Left forelimb (tissue), 1 donor: ENCODE results near the gene ALDH1B1.
"Not testable (repeated sequence)": the region's sequence is repeated elsewhere in the genome, so short reads cannot be mapped to it uniquely, and the experiment has no call there.

Experiments used
- DNase-seq: peaks from one replicate; pipeline ENCODE4 v3.0.0-alpha.2; 2018; ENCODE audit warnings: low spot score

The ALDH1B1 gene

GRCh38 chr9:38387066-38387465 lies 5.4 kb upstream of the ALDH1B1 start:
- DNase-seq = no peak

GRCh38 chr9:38387751-38388150 lies 4.8 kb upstream of the ALDH1B1 start:
- DNase-seq = no peak

- DNase-seq = no peak
These were observed 3.9 kb upstream of the ALDH1B1 start for GRCh38 chr9:38388283-38389223.

GRCh38 chr9:38389313-38389712 lies 3.2 kb upstream of the ALDH1B1 start:
- DNase-seq = no peak

- DNase-seq = no peak
These were observed 2.1 kb upstream of the ALDH1B1 start for GRCh38 chr9:38390442-38390841.

GRCh38 chr9:38390851-38391250 lies 1.7 kb upstream of the ALDH1B1 start:
- no peak for DNase-seq

- no peak for DNase-seq
These were observed 1.0 kb upstream of the ALDH1B1 start for GRCh38 chr9:38391278-38392118.

- no peak for DNase-seq
These were observed 760 bp downstream of the ALDH1B1 start for GRCh38 chr9:38393128-38393796.

- no peak for DNase-seq
These were observed 1.9 kb downstream of the ALDH1B1 start for GRCh38 chr9:38394416-38394815.

- DNase-seq = no peak
These were observed 3.3 kb downstream of the ALDH1B1 start for GRCh38 chr9:38395653-38396370.

GRCh38 chr9:38396371-38396671 lies 3.8 kb downstream of the ALDH1B1 start:
- DNase-seq = no peak

- not testable (repeated sequence) for DNase-seq
These were observed 6.7 kb downstream of the ALDH1B1 start for GRCh38 chr9:38399191-38399590.

GRCh38 chr9:38401994-38402393 lies 9.5 kb downstream of the ALDH1B1 start:
- DNase-seq = no peak

- DNase-seq = no peak
These were observed 11.8 kb downstream of the ALDH1B1 start for GRCh38 chr9:38404314-38404713.

- DNase-seq = no peak
These were observed 13.3 kb downstream of the ALDH1B1 start for GRCh38 chr9:38405785-38406184.

- DNase-seq = no peak
These were observed 14.1 kb downstream of the ALDH1B1 start for GRCh38 chr9:38406476-38407186.

GRCh38 chr9:38408719-38409118 lies 16.2 kb downstream of the ALDH1B1 start:
- no peak for DNase-seq

- DNase-seq = no peak
These were observed 20.2 kb downstream of the ALDH1B1 start for GRCh38 chr9:38412751-38413150.

GRCh38 chr9:38413283-38413682 lies 20.8 kb downstream of the ALDH1B1 start:
- DNase-seq = no peak

GRCh38 chr9:38414040-38414723 lies 21.7 kb downstream of the ALDH1B1 start:
- no peak for DNase-seq

- DNase-seq = no peak
These were observed 23.4 kb downstream of the ALDH1B1 start for GRCh38 chr9:38415856-38416255.
